Activated CD4-positive, alpha-beta T cell treated with anti-CD3 and anti-CD28 coated beads for 24 hours (primary cell): ENCODE measurements around the gene SLC4A9.
"Not testable (repeated sequence)": the region's sequence is repeated elsewhere in the genome, so short reads cannot be mapped to it uniquely, and the experiment has no call there.

Experiments used
- DNase-seq, 2 donors: peaks; one replicate each; pipeline ENCODE4 v3.0.0-alpha.2; 2020; ENCODE audit warnings: low read depth in 2 of 2

SLC4A9 gene

DNA sequence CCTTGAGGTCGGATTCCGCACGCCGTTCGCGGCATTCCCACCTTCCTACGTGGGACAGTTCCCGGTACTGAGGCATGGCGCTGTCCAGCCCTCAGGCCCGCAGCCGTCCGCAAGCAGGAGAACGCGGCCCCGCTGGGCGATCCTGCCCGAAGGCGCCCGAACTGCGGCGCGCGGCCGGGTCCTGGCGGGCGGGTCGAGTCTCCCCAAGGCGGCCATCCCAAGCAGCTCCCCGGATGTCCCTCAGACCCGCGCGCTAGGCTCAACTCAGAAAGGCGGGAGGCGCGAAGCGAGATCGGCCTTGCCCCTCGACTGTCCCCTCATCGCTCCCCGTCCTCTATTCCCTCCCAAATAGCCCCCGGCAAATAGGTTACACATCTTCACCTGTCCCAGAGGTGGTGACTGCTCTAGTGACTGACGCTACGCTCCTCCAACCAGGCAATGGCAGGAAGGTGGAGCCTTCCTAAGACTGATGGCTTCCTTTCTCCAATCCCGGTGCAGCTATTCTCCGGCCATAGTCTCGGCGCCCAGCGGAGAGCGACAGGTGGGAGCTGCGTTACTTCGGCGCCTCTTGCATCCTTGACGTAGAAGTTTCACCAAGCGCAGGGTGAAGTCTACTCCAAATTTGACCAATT lies 40.9 kb downstream of the SLC4A9 start:
- DNase-seq, result peak; percentile 74

DNA sequence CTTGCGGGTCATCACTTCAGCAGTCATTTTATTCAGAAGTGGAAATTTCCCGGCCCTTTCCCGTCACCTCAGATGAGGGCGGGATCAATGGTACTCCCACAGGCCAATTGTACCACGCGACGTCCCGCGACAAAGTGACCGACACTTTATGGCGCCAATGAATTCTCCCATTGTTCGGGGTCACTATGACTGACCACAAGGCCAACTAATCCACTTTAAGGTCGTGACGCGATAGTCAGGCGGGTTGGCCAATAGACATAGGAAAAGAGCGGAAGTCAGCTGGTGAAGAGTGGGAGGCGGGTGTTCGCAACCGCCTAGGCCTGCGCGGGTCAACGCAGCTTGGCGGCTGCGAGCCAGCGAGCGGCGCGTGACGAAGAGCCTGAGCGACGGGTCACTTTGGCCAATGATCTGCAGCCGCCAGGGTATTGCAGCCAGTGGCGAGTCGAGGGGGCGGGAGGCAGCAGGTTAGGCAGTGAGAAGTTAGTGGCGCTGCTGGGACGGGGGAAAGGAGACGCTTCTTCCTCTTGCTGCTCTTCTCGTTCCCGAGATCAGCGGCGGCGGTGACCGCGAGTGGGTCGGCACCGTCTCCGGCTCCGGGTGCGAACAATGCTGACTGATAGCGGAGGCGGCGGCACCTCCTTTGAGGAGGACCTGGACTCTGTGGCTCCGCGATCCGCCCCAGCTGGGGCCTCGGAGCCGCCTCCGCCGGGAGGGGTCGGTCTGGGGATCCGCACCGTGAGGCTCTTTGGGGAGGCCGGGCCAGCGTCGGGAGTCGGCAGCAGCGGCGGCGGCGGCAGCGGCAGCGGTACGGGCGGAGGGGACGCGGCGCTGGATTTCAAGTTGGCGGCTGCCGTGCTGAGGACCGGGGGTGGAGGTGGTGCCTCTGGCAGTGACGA lies 41.6 kb downstream of the SLC4A9 start, which contains the start of gene ANKHD1:
ANKHD1 (plus strand) TSS at position 472 of the 896 bp plus-strand sequence; CDS start at position 607, 135 bp downstream.
- peak; percentile 90 for DNase-seq

DNA sequence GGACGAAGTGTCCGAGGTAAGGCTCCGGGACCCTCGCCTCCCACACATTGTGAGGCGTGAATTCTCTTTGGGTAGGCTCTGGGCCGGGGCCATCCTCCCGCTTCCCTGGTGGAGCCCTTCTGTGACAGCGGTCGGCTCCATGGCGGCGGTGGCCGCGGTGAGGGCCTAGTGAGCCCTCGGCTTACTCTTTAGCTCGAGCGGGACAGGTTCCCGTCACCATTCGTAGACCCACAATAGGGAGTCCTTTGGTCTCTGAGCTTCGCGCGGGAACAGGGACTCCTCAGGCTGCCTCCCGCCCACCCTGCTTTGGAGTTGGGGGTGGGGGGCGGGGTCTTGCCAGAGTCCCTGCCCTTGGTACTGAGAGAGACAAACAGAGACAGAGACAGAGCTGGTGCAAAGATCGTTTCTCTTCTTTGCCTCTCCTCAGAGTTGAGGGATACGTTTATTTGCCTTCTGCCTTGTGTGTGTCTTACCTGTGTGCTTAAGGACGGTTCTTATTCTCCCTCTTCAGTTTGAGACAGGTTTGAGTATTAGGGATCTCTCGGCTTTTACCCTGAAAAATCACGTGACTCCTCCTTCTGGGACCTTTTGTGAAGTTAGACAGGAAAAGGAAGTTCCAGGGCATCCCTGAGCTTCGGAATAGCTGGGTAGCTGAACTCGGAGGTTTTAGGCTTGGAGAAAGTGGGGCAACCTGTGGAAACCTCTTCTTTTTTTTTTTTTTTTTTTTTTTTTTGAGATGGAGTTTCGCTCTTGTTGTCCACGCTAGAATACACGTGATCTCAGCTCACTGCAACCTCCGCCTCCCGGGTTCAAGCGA lies 42.5 kb downstream of the SLC4A9 start:
- DNase-seq, result peak; percentile 16 to 30

DNA sequence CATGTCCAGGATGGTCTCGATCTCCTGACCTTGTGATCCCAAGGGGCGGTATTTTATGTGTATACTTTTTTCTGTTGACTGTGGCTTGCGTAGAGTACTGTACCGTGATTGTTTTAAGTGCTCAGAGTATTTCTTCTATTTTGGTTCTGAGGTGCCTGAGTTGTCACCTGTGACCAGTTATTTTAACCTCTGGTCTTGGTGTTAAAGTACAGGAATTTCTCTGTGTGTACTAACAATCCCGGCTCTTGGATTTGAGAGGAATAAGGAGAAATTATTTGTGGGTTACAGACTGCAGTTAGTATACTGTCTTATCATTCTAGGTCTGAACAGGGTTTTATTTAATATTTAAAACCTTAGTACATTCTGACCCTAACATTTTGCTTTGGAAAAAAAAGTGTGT lies 43.6 kb downstream of the SLC4A9 start:
- DNase-seq, result no peak

DNA sequence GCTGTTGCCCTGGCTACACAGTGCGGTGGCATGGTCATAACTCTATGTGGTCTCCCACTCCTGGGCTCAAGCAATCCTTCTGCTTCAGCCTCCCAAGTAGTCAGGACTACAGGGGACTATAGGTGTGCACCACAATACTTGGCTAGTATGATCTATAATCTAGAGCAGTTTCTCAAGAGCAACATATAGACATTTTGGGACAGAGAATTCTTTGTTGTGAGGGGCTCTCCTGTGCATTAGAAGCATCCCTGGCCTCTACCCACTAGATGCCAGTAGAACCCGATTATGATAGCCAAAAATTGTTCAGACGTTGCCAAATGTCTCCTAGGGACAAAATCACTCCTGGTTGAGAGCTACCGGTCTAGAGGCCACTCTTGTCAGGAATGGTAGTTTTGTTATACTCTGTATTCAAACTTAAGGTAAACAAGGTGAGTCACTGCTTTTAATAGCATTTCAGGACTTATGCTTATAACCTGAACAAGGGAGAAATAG lies 48.8 kb downstream of the SLC4A9 start:
- DNase-seq, result no peak

DNA sequence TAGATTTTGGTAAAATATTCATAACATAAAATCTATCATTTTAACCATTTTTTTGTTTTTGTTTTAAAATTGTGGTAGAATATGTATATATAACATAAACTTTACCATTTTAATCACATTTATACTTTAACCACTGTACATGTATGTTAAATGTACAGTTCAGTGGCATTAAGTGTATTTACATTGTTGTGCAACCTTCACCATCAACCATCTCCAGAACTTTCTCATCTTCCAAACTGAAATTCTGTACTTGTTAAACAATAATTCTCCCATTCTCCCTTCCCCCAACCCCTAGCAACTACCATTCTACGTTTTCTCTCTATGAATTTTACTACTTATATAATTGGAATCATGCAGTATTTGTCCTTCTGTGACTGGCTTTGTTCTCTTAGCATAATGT lies 53.2 kb downstream of the SLC4A9 start:
- DNase-seq, result no peak

DNA sequence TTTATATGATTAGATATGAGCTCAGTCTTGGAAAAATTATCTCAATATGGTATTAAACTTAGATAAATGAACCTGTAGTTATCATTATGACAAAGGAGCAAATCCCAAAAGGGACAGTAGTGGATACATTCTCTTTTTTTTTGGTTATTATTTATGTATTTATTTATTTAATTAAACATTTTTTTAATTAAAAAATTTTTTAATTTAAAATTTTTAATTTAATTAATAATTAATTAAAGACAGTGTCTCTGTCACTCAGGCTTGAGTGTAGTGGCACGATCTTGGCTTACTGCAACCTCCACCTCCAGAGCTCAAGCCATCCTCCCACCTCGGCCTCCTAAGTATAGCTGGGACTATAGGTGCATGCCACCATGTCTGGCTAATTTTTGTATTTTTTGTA lies 57.2 kb downstream of the SLC4A9 start:
- no peak for DNase-seq

DNA sequence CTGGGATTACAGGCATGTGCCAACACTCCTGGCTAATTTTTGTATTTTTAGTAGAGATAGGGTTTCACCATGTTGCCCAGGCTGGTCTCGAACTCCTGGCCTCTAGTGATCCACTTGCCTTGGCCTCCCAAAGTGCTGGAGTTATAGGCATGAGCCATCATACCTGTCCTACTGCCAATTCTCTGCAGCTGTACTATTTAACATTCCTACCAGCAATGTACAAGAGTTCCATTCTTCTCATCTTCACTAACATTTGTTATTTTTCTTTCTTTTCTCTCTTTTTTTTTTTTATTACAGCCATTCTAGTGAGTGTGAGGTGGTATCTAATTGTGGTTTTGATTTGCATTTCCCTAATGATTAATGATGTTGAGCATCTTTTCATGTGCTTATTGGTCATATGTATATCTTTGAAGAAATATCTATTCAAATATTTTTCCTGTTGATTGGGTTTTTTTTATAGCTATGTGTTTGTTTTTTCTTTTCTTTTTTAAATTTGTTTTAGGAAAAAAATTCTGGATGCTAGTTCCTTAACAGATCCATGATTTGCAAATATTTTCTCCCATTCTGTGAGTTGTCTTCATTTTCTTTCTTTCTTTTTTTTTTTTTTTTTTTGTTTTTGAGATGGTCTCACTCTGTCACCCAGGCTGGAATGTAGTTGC lies 59.0 kb downstream of the SLC4A9 start:
- DNase-seq, result no peak

DNA sequence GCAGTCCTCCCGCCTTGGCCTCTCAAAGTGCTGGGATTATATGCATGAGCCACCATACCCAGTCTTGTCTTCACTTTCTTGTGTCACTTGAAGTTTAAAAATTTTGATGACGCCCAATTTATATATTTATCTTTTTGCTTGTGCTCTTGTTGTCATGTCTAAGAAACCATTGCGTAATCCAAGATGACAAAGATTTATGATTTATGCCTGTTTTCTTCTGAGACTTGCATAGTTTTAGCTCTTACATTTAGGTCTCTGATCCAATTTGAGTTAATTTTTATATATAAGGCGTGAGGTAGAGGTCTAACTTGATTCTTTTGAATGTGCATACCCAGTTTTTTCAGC lies 60.2 kb downstream of the SLC4A9 start:
- no peak for DNase-seq

DNA sequence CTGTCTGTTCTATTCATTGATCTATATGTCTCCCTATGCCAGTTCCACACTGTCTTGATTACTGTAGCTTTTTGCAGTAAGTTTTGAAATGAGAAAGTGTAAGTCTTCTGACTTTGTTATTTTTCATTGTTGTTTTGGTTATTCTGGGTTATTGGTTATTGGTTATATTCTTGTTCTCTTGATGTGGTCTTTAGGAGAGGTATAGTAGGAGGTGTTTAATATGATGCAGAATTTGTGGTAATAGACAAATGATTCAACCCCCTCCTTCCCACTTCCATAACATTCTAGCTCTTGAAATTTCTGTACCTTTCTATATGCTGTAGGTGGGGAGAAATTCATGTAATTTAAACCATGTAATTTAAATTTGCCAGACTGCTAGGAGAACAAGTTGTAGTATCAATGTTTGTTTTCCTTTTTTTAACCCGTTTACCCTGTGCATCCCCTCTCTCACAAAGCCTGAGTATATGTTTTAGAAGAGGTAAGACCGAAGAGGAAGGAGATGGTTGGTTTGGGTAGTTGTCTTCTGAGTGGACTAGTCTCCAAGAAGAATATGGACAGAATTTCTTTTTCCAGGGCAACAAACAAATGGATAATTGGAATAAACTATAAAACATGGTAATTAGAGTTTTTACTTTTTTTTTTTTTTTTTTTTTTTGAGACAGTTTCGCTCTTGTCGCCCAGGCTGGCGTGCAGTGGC lies 60.8 kb downstream of the SLC4A9 start:
- DNase-seq, result no peak

DNA sequence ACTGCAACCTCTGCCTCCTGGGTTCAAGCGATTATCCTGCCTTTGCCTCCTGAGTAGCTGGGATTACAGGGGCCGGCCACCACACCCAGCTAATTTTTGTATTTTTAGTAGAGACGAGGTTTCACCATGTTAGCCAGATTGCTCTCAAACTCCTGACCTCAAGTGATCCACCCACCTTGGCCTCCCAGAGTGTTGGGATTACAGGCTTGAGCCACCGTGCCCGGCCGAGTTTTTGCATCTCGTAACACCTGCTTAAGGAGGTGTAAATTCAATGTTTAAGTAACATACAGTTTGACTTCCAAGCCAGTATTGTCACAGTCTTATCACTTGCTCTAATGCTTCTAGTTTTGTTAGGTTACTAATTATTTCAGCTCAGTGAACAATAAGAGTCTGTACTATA lies 61.4 kb downstream of the SLC4A9 start:
- DNase-seq, result not testable (repeated sequence)

DNA sequence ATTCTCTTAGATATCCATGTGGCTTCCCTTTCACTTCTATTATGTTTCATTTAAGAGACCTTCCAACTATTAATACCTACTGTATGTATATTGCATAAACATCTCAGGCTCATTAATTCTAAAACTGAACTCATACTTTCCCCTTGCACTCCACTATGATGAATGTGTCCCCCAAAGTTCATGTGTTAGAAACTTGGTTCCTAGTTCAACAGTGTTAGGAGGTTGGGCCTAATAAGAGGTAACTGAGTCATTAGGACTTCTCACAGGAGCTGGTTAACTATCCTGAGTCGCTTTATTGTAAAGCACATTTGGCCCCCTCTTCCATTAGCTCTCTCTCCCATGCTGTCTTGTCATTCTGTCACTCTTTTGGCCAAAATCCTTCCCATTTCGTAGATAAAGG lies 63.6 kb downstream of the SLC4A9 start:
- DNase-seq, result no peak

DNA sequence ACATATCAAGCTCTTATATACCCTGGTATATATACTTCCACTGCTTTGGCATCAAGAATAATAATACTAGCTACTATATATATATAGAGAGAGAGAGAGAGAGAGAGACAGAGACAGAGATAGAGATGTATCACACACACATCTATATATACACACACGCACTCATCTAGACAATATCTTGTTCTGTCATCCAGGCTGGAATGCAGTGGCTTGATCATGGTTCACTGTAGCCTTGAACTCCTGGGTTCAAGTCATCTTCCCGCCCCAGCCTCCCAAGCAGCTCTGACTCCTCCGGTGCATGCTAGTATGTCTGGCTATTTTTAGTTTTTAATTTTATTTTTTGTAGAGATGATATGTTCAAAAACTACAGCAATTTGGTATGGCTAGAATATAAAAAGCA lies 64.1 kb downstream of the SLC4A9 start:
- DNase-seq, result no peak
